CD4-positive, CD25-positive, alpha-beta regulatory T cell (primary cell): ENCODE results near the gene CFAP221. TPM values are rescaled to one million over a fixed set of nuclear protein-coding genes. Genes with fewer than 3 reads are reported as not detected.

Source experiments
- ATAC-seq, 2 donors: fragments of 150-1000 bp; cut with Tn5 transposase; one replicate each; pipeline ENCODE4 v1.10.0; 2021; ENCODE audit warnings: low read depth in 2 of 2, moderate number of reproducible peaks in 2 of 2, moderate library complexity in 1 of 2
- DNase-seq, 3 donors: peaks; one replicate each; pipeline versions ENCODE4 v3.0.0 to v3.0.0-alpha.2; 2012 to 2022; ENCODE audit warnings: mixed read lengths in 1 of 3
- H3K27ac ChIP-seq: one replicate; pipeline ENCODE4 v1.7.0; 2013; ENCODE audit warnings: mild to moderate bottlenecking, low read length; ENCODE audit not compliant: insufficient read depth, poor library complexity, severe bottlenecking
- H3K27me3 ChIP-seq: one replicate; pipeline ENCODE4 v1.7.0; 2013; ENCODE audit warnings: low read length; ENCODE audit not compliant: control insufficient read depth, insufficient read depth
- H3K36me3 ChIP-seq: one replicate; pipeline ENCODE4 v1.7.0; 2013; ENCODE audit warnings: mild to moderate bottlenecking, low read length, moderate library complexity; ENCODE audit not compliant: control insufficient read depth, insufficient read depth
- H3K4me1 ChIP-seq: 2 replicates; pipeline ENCODE4 v1.7.0; 2013; ENCODE audit warnings: mild to moderate bottlenecking, low read length; ENCODE audit not compliant: insufficient read depth, control insufficient read depth, poor library complexity, severe bottlenecking
- H3K4me3 ChIP-seq: one replicate; pipeline ENCODE4 v1.7.0; 2013; ENCODE audit warnings: low read depth, mild to moderate bottlenecking, low read length, moderate library complexity
- H3K9me3 ChIP-seq, 2 experiments: 1 replicate in 1 of 2; 2 replicates in 1 of 2; pipeline ENCODE4 v1.7.0; 2013; ENCODE audit warnings: low read length in 2 of 2, mild to moderate bottlenecking in 1 of 2, moderate library complexity in 1 of 2; ENCODE audit not compliant: control insufficient read depth in 2 of 2
- H3K27ac Mint-ChIP-seq, 3 donors: one replicate each; pipeline ENCODE4 v1.8.0; 2020 to 2022; ENCODE audit warnings: mild to moderate bottlenecking in 3 of 3, mixed read lengths in 3 of 3, moderate library complexity in 2 of 3
- H3K27me3 Mint-ChIP-seq: one replicate; pipeline ENCODE4 v1.8.0; 2022; ENCODE audit warnings: mild to moderate bottlenecking, mixed read lengths
- H3K36me3 Mint-ChIP-seq: one replicate; pipeline ENCODE4 v1.8.0; 2020; ENCODE audit warnings: mixed read lengths
- H3K4me1 Mint-ChIP-seq, 4 donors: one replicate each; pipeline ENCODE4 v1.8.0; 2020 to 2022; ENCODE audit warnings: mixed read lengths in 4 of 4, mild to moderate bottlenecking in 1 of 4
- H3K4me3 Mint-ChIP-seq, 4 donors: one replicate each; pipeline ENCODE4 v1.8.0; 2020 to 2022; ENCODE audit warnings: mild to moderate bottlenecking in 4 of 4, mixed read lengths in 4 of 4, moderate library complexity in 3 of 4
- H3K9me3 Mint-ChIP-seq, 7 donors: one replicate each; pipeline ENCODE4 v1.8.0; 2020 to 2022; ENCODE audit warnings: mixed read lengths in 7 of 7, mild to moderate bottlenecking in 3 of 7, moderate library complexity in 2 of 7
- polyA plus RNA-seq, 4 donors: library from polyadenylated mRNA; unstranded; fragments of 300-500 nt; fragmentation: Illumina TruSeq; gene quantifications; one replicate each; pipeline ENCODE4 v1.2.3, GENCODE V29; 2021
- total RNA-seq: library from RNA; stranded (reverse); gene quantifications from one replicate; pipeline ENCODE4 v1.2.3, GENCODE V29; 2022

CFAP221 gene
- total and polyA plus RNA-seq, 5 donors from 2014 or later: not detected

GRCh38 chr2:119579424-119580295 lies 35.4 kb downstream of the CFAP221 start:
- no peaks in the 10 kb centered on the region for H3K4me1 Mint-ChIP-seq
- DNase-seq (no peak), ATAC-seq (no peak)
- H3K4me1 ChIP-seq: no peaks in the 10 kb centered on the region
- peaks cover 0 to 8% (median 0%) of the 10 kb centered on the region in 7 donors for H3K9me3 Mint-ChIP-seq
- no peaks in the 10 kb centered on the region for H3K36me3 Mint-ChIP-seq
- no peak overlapping the region for H3K27ac ChIP-seq
- no peak overlapping the region for H3K4me3 Mint-ChIP-seq
- no peak overlapping the region for H3K4me3 ChIP-seq
- no peak overlapping the region for H3K27ac Mint-ChIP-seq
- no peaks in the 10 kb centered on the region for H3K36me3 ChIP-seq
- no peaks in the 10 kb centered on the region for H3K9me3 ChIP-seq
- peaks cover 8% of the 10 kb centered on the region for H3K27me3 Mint-ChIP-seq
- H3K27me3 ChIP-seq: peaks cover 6% of the 10 kb centered on the region

DNA sequence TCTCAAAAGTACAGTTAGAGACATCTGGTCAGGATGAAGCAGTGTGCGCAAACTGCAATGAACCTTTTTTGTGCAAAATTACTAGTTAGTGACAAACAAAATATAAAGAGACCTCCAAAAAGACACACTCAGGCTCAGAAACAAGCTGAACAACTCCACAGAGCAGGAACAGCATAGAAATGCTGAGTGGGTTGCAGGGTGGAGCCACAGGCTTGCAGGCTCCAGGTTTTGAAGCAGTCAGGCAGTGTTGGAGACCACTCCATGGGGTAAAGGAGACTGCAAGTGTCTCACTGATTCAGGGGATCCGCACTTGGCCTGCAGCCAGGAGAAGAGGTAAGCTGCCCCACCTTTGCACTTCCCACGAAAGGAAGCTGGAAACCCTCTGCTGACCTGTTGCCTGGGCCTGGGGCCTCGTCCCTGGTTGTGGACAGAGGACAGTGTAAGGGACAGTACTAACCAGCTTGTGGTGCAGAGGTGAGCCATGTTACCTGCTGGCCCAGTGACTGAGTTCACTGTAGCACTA lies 36.4 kb downstream of the CFAP221 start:
- DNase-seq (no peak), ATAC-seq (no peak)
- H3K27ac Mint-ChIP-seq: no peak overlapping the region
- no peak overlapping the region for H3K27ac ChIP-seq
- H3K9me3 ChIP-seq: no peaks in the 10 kb centered on the region
- no peaks in the 10 kb centered on the region for H3K36me3 Mint-ChIP-seq
- H3K4me1 Mint-ChIP-seq: no peaks in the 10 kb centered on the region
- H3K27me3 Mint-ChIP-seq: peaks cover 8% of the 10 kb centered on the region
- no peak overlapping the region for H3K4me3 Mint-ChIP-seq
- H3K27me3 ChIP-seq: peaks cover 6% of the 10 kb centered on the region
- no peaks in the 10 kb centered on the region for H3K36me3 ChIP-seq
- H3K9me3 Mint-ChIP-seq: peaks cover 0 to 8% (median 0%) of the 10 kb centered on the region in 7 donors
- H3K4me1 ChIP-seq: no peaks in the 10 kb centered on the region
- H3K4me3 ChIP-seq: no peak overlapping the region

- H3K4me3 Mint-ChIP-seq: no peak overlapping the region
- no peak overlapping the region for H3K27ac Mint-ChIP-seq
- H3K36me3 ChIP-seq: no peaks in the 10 kb centered on the region
These were observed 39.0 kb downstream of the CFAP221 start for GRCh38 chr2:119583291-119583690.

DNA sequence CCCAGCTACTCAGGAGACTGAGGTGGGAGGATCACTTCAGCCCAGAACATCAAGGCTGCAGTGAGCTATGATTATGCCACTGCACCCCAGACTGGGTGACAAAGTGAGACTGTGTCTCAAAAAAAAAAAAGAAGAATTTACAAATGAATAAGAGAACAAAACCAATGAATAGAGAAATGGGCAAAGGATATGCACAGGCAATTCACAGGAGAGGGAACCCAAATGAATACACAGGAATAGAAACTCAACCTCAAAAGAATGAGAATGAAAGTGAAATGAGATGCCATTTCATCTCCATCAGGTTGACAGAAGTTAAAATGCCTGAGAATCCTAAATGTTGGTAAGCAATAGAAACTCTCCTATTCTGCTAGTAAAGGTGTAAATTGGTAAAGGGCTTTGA lies 40.2 kb downstream of the CFAP221 start:
- no peaks in the 10 kb centered on the region for H3K4me1 Mint-ChIP-seq
- peaks cover 2% of the 10 kb centered on the region for H3K27me3 Mint-ChIP-seq
- H3K4me1 ChIP-seq: no peaks in the 10 kb centered on the region
- H3K36me3 ChIP-seq: no peaks in the 10 kb centered on the region
- no peak overlapping the region for H3K27ac ChIP-seq
- H3K27me3 ChIP-seq: peaks cover 2% of the 10 kb centered on the region
- ATAC-seq (no peak), DNase-seq (no peak)
- no peak overlapping the region for H3K4me3 Mint-ChIP-seq
- peaks cover 0 to 5% (median 0%) of the 10 kb centered on the region in 7 donors for H3K9me3 Mint-ChIP-seq
- no peak overlapping the region for H3K4me3 ChIP-seq
- no peaks in the 10 kb centered on the region for H3K9me3 ChIP-seq
- H3K27ac Mint-ChIP-seq: no peak overlapping the region
- H3K36me3 Mint-ChIP-seq: no peaks in the 10 kb centered on the region

More at GRCh38 chr2:119583291-119583690, 39.0 kb downstream of the CFAP221 start:
- H3K4me3 ChIP-seq: no peak overlapping the region
- peaks cover 2% of the 10 kb centered on the region for H3K27me3 ChIP-seq
- ATAC-seq (no peak), DNase-seq (no peak)
- no peaks in the 10 kb centered on the region for H3K36me3 Mint-ChIP-seq
- no peak overlapping the region for H3K27ac ChIP-seq
- H3K4me1 Mint-ChIP-seq: no peaks in the 10 kb centered on the region
- H3K27me3 Mint-ChIP-seq: no peaks in the 10 kb centered on the region
- peaks cover 0 to 5% (median 0%) of the 10 kb centered on the region in 7 donors for H3K9me3 Mint-ChIP-seq
- H3K9me3 ChIP-seq: no peaks in the 10 kb centered on the region
- H3K4me1 ChIP-seq: no peaks in the 10 kb centered on the region

- Histone ChIP-seq H3K27ac (no peak overlapping the region), H3K36me3 (no peaks in the 10 kb centered on the region), H3K4me3 (no peak overlapping the region), H3K9me3 (no peaks in the 10 kb centered on the region), H3K27me3 (peaks cover 2% of the 10 kb centered on the region), H3K4me1 (no peaks in the 10 kb centered on the region)
- Mint-ChIP-seq H3K9me3 (peaks cover 0 to 5% (median 0%) of the 10 kb centered on the region in 7 donors), H3K36me3 (no peaks in the 10 kb centered on the region), H3K4me1 (no peaks in the 10 kb centered on the region), H3K27ac (no peak overlapping the region), H3K27me3 (peaks cover 6% of the 10 kb centered on the region), H3K4me3 (no peak overlapping the region)
- no peak for DNase-seq
- ATAC-seq: no peak
These were observed 41.8 kb downstream of the CFAP221 start for GRCh38 chr2:119586085-119586484.

DNA sequence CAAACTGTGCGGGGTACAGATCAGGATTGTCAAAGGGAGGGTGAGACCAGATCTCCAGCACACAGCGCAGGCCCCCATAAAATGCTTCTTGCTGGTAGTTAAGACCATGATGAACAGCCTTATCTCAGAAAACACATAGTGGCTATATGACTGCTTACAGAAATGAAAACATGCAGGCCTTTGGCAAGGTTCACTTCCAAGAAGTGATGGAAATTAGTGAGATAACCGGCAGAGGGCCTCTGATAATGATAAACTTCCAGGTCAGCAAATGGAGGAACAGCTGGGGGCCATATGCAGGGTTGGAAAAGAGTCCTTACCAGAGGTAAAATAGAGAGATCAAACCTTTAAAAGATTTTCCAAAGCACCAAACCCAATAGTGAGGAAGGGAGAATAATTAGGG lies 46.6 kb downstream of the CFAP221 start:
- Mint-ChIP-seq H3K27me3 (peaks cover 10% of the 10 kb centered on the region), H3K4me1 (no peaks in the 10 kb centered on the region), H3K27ac (no peak overlapping the region), H3K36me3 (no peaks in the 10 kb centered on the region), H3K4me3 (no peak overlapping the region), H3K9me3 (peaks cover 0 to 4% (median 0%) of the 10 kb centered on the region in 7 donors)
- ATAC-seq (no peak), DNase-seq (no peak)
- Histone ChIP-seq H3K9me3 (no peaks in the 10 kb centered on the region), H3K27me3 (peaks cover 2% of the 10 kb centered on the region), H3K4me1 (no peaks in the 10 kb centered on the region), H3K36me3 (no peaks in the 10 kb centered on the region), H3K4me3 (no peak overlapping the region), H3K27ac (no peak overlapping the region)

- DNase-seq (no peak), ATAC-seq (no peak)
- no peaks in the 10 kb centered on the region for H3K36me3 Mint-ChIP-seq
- H3K27ac Mint-ChIP-seq: no peak overlapping the region
- Histone ChIP-seq H3K4me3 (no peak overlapping the region), H3K36me3 (no peaks in the 10 kb centered on the region), H3K27ac (no peak overlapping the region), H3K9me3 (no peaks in the 10 kb centered on the region), H3K27me3 (peaks cover 2% of the 10 kb centered on the region), H3K4me1 (no peaks in the 10 kb centered on the region)
- H3K27me3 Mint-ChIP-seq: peaks cover 10% of the 10 kb centered on the region
- no peak overlapping the region for H3K4me3 Mint-ChIP-seq
- peaks cover 0 to 4% (median 0%) of the 10 kb centered on the region in 7 donors for H3K9me3 Mint-ChIP-seq
- no peaks in the 10 kb centered on the region for H3K4me1 Mint-ChIP-seq
These were observed 47.3 kb downstream of the CFAP221 start for GRCh38 chr2:119591523-119591922.

DNA sequence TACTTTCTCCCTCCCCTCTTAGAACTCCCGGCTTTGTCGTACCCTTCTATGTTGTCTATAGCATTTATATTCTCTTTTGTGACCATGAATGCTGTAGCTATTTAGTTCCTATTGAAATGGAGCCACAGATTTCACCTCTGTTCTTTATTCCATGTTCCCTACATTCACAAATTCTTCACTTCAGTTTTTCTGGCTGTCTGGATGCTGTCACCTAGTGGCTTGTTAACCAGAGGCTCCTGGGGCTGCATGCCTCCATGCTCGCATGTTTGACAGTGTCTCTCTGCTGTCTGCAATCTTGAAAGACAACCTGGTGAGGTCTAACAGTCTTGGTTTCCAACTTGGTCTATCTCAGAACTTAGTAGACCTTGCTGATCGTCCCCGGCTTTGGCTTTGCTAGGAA lies 48.2 kb downstream of the CFAP221 start:
- Histone ChIP-seq H3K9me3 (no peaks in the 10 kb centered on the region), H3K36me3 (no peaks in the 10 kb centered on the region), H3K4me1 (no peaks in the 10 kb centered on the region), H3K27me3 (peaks cover 2% of the 10 kb centered on the region), H3K27ac (no peak overlapping the region), H3K4me3 (no peak overlapping the region)
- no peak overlapping the region for H3K27ac Mint-ChIP-seq
- H3K9me3 Mint-ChIP-seq: peaks cover 0 to 4% (median 0%) of the 10 kb centered on the region in 7 donors
- ATAC-seq (no peak), DNase-seq (no peak)
- H3K36me3 Mint-ChIP-seq: no peaks in the 10 kb centered on the region
- no peak overlapping the region for H3K4me3 Mint-ChIP-seq
- no peaks in the 10 kb centered on the region for H3K4me1 Mint-ChIP-seq
- H3K27me3 Mint-ChIP-seq: peaks cover 10% of the 10 kb centered on the region
